ENCODE results near the gene DUSP22. TPM values are rescaled to one million over a fixed set of nuclear protein-coding genes. Genes with fewer than 3 reads are reported as not detected.

DUSP22 gene
- total and polyA plus RNA-seq, 2 of the 8 experiments (the other 6 are each of a cell fraction or from before 2014, with no cell fraction given), result 15.5 to 32.4 TPM

DNA sequence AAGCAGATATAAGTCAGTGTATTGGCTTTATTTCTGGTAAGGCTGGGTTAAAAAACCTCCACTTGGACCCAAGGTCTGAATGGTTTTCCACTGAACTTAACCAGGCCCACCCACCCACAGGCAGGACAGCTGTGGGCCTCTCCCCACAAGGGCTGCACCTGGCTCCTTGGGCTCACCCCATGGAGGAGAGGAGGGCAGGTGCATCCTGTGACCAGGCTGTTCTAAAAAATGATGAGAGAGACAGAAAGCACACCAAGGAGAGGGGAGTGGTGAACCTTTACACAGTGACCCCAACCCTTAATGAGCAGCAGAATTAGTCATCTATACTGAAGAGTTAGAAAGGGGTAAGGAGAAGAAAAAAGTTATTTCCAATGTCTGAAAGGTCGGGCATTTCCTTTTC, 34.5 kb upstream of the DUSP22 start:
- no peak overlapping the region for H2BK20ac ChIP-seq (ENCODE audit: low read length)
- H3K4ac ChIP-seq (replicated peaks; ENCODE audit: insufficient read length, low read depth, low read length), result no peak overlapping the region
- H2AK5ac ChIP-seq (ENCODE audit: low read depth, low read length), result no peak overlapping the region
- H3K36me3 ChIP-seq (ENCODE audit: control insufficient read depth in 2 of 4, insufficient read depth in 4 of 4, low read length in 3 of 4), result no peaks in the 10 kb centered on the region
- H2BK120ac ChIP-seq (replicated peaks; ENCODE audit: low read depth, low read length), result no peak overlapping the region
- DNase-seq (ENCODE audit: low read depth in 1 of 2, low spot score in 2 of 2), result no peak
- no peak overlapping the region for H3K14ac ChIP-seq (ENCODE audit: insufficient read length)
- H3K4me2 ChIP-seq (ENCODE audit: insufficient read depth in 1 of 2, low read depth in 2 of 2, low read length in 2 of 2), result no peak overlapping the region
- no peak overlapping the region for H3K18ac ChIP-seq (ENCODE audit: extremely low read depth, low read length)
- WGBS, 2 experiments (ENCODE audit: extremely low coverage in 1 of 2, insufficient coverage in 1 of 2, insufficient read length in 1 of 2, insufficient replicate concordance in 2 of 2, low coverage in 1 of 2, low lambda C conversion rate in 2 of 2, missing lambda C conversion rate in 1 of 2), result 57% methylated on average over 1 of the region's 1 CpG; no CpG with 5 or more reads in 1 of the 2 experiments
- no peak overlapping the region for H3K27ac ChIP-seq (ENCODE audit: low read depth, low read length)
- no peaks in the 10 kb centered on the region for H3K79me1 ChIP-seq (ENCODE audit: low read depth, low read length)
- H3K4me3 ChIP-seq (ENCODE audit: extremely low read depth in 1 of 4, insufficient read depth in 2 of 4, low read depth in 3 of 4, low read length in 4 of 4), result no peak overlapping the region
- H3K56ac ChIP-seq (replicated peaks; ENCODE audit: insufficient read length, low read depth, low read length), result no peak overlapping the region
- ChIA-PET POLR2A (ENCODE audit: partially characterized antibody) (no interaction called here), CTCF (ENCODE audit: partially characterized antibody) (interaction anchor here (1.0 kb wide), 1 partner anchor 69 kb away, joined by 3 read pairs; no protein-coding TSS in a partner anchor)
- no peaks in the 10 kb centered on the region for H3K79me2 ChIP-seq (ENCODE audit: control insufficient read depth in 1 of 2, insufficient read depth in 2 of 2, low read length in 2 of 2)
- no peak overlapping the region for H2BK5ac ChIP-seq (ENCODE audit: low read depth, low read length)
- H2BK15ac ChIP-seq (ENCODE audit: low read length), result no peak overlapping the region
- no peaks in the 10 kb centered on the region for H3K23me2 ChIP-seq (ENCODE audit: low read depth, low read length)
- no peaks in the 10 kb centered on the region for H4K20me1 ChIP-seq (replicated peaks in 1 of 2; ENCODE audit: control insufficient read depth in 1 of 2, insufficient read depth in 2 of 2, low read length in 2 of 2)
- H4K91ac ChIP-seq (replicated peaks; ENCODE audit: insufficient read length, low read length), result no peak overlapping the region
- no peaks in the 10 kb centered on the region for H3K27me3 ChIP-seq (replicated peaks in 1 of 4; ENCODE audit: control insufficient read depth in 3 of 4, extremely low read depth in 1 of 4, insufficient read depth in 3 of 4, low read length in 3 of 4)
- H3K9ac ChIP-seq (replicated peaks in 1 of 4; ENCODE audit: extremely low read depth in 1 of 4, low read depth in 3 of 4, low read length in 3 of 4), result no peak overlapping the region
- H3K23ac ChIP-seq (ENCODE audit: insufficient read length), result no peak overlapping the region
- no peak overlapping the region for H4K5ac ChIP-seq (ENCODE audit: insufficient read length, low read depth, low read length)
- no peak overlapping the region for H4K8ac ChIP-seq (ENCODE audit: extremely low read depth, insufficient read depth, low read length)
- no peaks in the 10 kb centered on the region for H3K4me1 ChIP-seq (replicated peaks in 1 of 4; ENCODE audit: control insufficient read depth in 3 of 4, insufficient read depth in 4 of 4, low read length in 3 of 4)
- H2AFZ ChIP-seq (ENCODE audit: low read length), result no peak overlapping the region
- no peak overlapping the region for H2BK12ac ChIP-seq (ENCODE audit: low read depth, low read length)
- no peak for FAIRE-seq
- peaks cover 17 to 20% of the 10 kb centered on the region in 2 experiments; a peak in 3 of 4 replicates for H3K9me3 ChIP-seq (ENCODE audit: insufficient read depth in 2 of 2, low read depth in 1 of 2, low read length in 1 of 2)
- no peak for TF ChIP-seq NANOG (IDR thresholded peaks at IDR 0.05; ENCODE audit: insufficient read depth, low read depth, low read length, poor library complexity, severe bottlenecking)
- no peak for TF ChIP-seq TCF12 (IDR thresholded peaks at IDR 0.05; ENCODE audit: low read depth, low read length)
- no peak for TF ChIP-seq CEBPB (IDR thresholded peaks at IDR 0.05; ENCODE audit: low read depth, low read length)
- TF ChIP-seq, protein P1, sequence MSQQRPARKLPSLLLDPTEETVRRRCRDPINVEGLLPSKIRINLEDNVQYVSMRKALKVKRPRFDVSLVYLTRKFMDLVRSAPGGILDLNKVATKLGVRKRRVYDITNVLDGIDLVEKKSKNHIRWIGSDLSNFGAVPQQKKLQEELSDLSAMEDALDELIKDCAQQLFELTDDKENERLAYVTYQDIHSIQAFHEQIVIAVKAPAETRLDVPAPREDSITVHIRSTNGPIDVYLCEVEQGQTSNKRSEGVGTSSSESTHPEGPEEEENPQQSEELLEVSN (IDR thresholded peaks at IDR 0.05), result no peak
- TF ChIP-seq TAF1 (IDR thresholded peaks at IDR 0.05; ENCODE audit: low read depth, low read length), result no peak
- TF ChIP-seq KDM5A (IDR thresholded peaks at IDR 0.05; ENCODE audit: low read length), result no peak
- no peak for TF ChIP-seq CBX5 (IDR thresholded peaks at IDR 0.05; ENCODE audit: low read depth, low read length)
- no peak for TF ChIP-seq TBP (IDR thresholded peaks at IDR 0.05; ENCODE audit: low read depth, low read length)
- TF ChIP-seq, protein P2, sequence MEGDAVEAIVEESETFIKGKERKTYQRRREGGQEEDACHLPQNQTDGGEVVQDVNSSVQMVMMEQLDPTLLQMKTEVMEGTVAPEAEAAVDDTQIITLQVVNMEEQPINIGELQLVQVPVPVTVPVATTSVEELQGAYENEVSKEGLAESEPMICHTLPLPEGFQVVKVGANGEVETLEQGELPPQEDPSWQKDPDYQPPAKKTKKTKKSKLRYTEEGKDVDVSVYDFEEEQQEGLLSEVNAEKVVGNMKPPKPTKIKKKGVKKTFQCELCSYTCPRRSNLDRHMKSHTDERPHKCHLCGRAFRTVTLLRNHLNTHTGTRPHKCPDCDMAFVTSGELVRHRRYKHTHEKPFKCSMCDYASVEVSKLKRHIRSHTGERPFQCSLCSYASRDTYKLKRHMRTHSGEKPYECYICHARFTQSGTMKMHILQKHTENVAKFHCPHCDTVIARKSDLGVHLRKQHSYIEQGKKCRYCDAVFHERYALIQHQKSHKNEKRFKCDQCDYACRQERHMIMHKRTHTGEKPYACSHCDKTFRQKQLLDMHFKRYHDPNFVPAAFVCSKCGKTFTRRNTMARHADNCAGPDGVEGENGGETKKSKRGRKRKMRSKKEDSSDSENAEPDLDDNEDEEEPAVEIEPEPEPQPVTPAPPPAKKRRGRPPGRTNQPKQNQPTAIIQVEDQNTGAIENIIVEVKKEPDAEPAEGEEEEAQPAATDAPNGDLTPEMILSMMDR (IDR thresholded peaks at IDR 0.05; ENCODE audit: control extremely low read depth in 1 of 3, insufficient read depth in 1 of 3, low read depth in 1 of 3, low read length in 3 of 3), result no peak
- no peak for TF ChIP-seq SP4 (IDR thresholded peaks at IDR 0.05; ENCODE audit: low read length)
- no peak for TF ChIP-seq CREB1 (IDR thresholded peaks at IDR 0.05)
- no peak for TF ChIP-seq EGR1 (IDR thresholded peaks at IDR 0.05; ENCODE audit: borderline replicate concordance, low read depth, low read length)
